GM12864 (cell line): ENCODE measurements around the gene CNTNAP4.

ENCODE experiments used
- DNase-seq: peaks from one replicate; pipeline ENCODE4 v3.0.0-alpha.2; 2011; ENCODE audit warnings: low read depth
- H3K4me3 ChIP-seq: 2 replicates; pipeline ENCODE4 v1.5.1; 2011; ENCODE audit warnings: mild to moderate bottlenecking, low read depth, low read length, control low read depth
- TF ChIP-seq, protein P1 (sequence below): IDR thresholded peaks from 2 replicates; pipeline ENCODE4 v1.5.1; 2011; ENCODE audit warnings: low read depth, mild to moderate bottlenecking, moderate library complexity, low read length, control low read depth, inconsistent platforms; ENCODE audit errors: missing control alignments

The CNTNAP4 gene

DNA sequence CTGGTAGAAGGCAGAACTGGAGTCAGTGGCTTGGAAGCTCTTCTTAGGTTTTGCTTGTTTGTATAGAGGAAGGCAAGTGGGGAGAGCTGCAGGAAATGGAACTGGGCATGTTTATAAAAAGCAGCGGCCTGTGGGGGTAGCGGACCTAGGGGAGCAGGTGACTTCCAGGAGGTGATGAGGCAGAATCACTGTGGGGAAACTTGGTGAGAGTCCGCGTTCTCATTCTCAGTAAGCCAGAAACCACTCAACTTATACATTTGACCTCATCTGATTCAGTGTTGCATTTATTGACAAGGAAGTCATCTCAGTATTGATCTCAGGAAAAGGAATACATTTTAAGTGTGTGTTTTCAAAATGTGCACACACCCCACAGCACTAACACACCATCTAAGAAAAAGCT lies 299.8 kb downstream of the CNTNAP4 start:
- peak; percentile 85 for DNase-seq
- H3K4me3 ChIP-seq, result no peak overlapping the region
- TF ChIP-seq, protein P1, sequence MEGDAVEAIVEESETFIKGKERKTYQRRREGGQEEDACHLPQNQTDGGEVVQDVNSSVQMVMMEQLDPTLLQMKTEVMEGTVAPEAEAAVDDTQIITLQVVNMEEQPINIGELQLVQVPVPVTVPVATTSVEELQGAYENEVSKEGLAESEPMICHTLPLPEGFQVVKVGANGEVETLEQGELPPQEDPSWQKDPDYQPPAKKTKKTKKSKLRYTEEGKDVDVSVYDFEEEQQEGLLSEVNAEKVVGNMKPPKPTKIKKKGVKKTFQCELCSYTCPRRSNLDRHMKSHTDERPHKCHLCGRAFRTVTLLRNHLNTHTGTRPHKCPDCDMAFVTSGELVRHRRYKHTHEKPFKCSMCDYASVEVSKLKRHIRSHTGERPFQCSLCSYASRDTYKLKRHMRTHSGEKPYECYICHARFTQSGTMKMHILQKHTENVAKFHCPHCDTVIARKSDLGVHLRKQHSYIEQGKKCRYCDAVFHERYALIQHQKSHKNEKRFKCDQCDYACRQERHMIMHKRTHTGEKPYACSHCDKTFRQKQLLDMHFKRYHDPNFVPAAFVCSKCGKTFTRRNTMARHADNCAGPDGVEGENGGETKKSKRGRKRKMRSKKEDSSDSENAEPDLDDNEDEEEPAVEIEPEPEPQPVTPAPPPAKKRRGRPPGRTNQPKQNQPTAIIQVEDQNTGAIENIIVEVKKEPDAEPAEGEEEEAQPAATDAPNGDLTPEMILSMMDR, result no peak

DNA sequence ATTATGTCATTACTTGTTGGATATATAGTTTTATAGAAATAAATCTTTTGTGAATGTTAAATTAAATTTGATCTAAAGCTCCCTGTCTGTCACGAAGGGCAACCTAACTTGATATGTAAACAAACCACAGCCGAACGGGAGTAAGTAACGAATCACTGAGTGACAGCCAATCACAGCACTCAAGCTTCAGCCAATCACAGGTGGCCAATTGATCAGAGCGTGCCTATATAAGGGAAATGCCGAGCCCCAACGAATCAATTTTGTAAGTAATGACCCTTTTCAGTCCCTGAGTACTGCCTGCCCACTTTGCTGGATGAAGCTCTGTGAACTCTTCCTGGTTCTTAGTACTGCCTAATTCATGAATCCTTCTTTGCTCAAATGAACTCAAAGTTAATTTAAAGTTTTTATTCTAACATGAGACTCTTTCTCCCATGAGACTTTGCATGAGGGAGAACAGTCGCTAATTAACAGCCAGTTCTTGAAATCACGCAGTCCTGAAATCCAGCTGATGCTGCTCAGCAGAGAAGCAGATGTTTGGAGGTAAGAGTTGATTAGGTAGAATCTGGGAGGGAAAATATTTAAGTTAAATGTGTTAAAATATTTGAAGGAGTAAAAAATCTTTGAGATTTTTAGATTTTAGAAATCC lies 302.2 kb downstream of the CNTNAP4 start:
- no peak for DNase-seq
- TF ChIP-seq, protein P1, result no peak
- no peak overlapping the region for H3K4me3 ChIP-seq

DNA sequence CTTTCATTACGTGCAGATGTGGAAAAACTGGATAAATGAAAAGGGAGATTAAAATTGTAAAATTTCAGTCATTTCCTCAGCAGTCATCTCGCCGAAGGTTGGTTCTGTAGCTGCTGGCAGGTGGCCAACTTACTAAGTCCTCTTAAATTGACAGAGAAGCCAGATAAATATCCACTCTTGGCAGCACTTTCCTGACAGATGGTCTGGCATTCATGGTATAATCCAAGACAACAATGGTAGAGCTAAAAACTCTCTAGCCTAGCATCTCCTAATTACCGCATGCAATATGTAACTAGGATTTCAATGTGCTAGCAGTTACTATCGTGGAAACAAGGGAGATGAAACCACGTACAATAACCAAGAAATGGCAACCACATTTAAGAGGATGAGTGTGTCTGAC lies 306.3 kb downstream of the CNTNAP4 start:
- no peak overlapping the region for H3K4me3 ChIP-seq
- DNase-seq, result no peak
- TF ChIP-seq, protein P1, result no peak

DNA sequence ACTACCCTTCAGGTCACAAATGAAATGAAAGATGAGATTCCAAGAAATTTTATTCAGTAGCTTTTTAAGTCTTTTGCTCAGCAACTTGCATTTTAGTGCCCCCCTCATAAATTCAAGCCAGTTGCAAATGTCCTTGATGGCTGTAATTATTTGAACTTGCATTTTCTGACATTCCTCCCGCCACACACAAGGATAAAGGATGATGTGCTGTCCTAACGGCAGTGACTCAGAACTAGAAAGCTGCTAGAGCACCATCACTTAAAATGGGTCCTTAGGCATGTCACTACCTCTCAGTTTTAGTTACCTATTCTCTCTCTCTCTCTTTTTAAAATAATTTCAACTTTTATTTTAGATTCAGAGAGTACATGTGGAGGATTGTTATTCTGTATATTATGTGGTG lies 306.7 kb downstream of the CNTNAP4 start:
- no peak for DNase-seq
- H3K4me3 ChIP-seq, result no peak overlapping the region
- TF ChIP-seq, protein P1, result no peak

DNA sequence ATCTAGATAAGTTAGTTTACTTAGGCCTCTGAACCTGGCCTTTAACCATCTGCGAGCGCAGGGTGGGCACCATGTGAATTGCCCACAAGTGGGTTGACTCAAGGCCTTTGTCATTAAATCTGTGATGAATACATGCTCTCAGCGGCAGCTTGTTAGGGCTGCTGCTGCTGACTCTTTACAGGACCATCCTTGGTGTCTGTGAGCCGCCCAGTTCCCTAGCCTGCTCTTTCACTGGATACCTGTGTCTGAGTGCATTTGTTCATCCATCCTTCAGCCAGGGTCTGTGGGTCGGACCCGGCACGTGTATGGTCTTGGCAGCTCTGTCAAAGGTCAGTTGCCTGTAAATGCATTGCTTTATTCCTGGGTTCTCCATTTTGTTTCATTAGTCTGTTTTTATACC lies 321.3 kb downstream of the CNTNAP4 start:
- no peak for DNase-seq
- TF ChIP-seq, protein P1, result no peak
- H3K4me3 ChIP-seq, result no peak overlapping the region

DNA sequence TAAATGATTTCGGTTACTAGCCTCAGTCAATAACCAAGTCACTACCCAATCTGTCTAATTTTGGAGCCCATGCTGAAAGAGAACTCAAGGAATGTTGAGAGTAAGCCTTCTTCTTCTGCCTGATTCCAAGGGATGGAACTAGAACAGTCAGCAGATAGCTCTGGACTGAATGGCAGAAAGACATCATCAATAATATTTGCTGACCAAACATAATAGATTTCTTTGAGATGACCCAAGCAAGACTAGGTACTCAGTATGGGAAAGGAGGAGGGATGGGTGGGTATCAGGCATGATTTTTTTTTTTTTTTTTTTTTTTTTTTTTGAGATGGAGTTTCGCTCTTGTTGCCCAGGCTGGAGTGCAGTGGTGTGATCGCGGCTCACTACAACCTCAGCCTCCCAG lies 330.1 kb downstream of the CNTNAP4 start:
- TF ChIP-seq, protein P1, result no peak
- no peak overlapping the region for H3K4me3 ChIP-seq
- DNase-seq, result no peak
